GM10266 (cell line): ENCODE measurements around the gene ARGLU1.

ENCODE experiments used
- DNase-seq: peaks from one replicate; pipeline ENCODE4 v3.0.0; 2012; ENCODE audit errors: extremely low spot score
- TF ChIP-seq, protein P1 (sequence below): IDR thresholded peaks from 2 replicates; pipeline ENCODE4 v1.5.1; 2012; ENCODE audit warnings: mild to moderate bottlenecking, low read depth; ENCODE audit not compliant: control insufficient read depth, insufficient read depth; ENCODE audit errors: missing control alignments

ARGLU1 gene

DNA sequence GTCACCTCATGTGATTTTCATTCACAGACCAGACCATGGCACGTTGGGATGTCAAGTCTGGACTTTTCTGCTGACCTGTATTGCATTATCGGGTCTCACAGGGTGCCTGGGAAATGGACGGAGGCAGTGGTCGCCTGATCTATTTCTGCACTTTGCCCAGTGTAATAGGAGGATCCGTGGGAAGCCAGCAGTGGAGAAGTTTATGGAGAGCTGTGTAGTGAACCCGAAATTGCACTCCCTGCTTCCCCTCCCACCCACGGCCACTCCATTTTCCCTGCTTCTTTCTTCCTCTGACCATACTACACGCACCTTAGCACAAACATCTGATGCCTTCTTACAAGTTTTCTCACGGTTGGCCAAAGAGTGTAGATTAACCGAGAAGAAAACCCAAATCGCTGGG, 49.4 kb downstream of the ARGLU1 start:
- TF ChIP-seq, protein P1, sequence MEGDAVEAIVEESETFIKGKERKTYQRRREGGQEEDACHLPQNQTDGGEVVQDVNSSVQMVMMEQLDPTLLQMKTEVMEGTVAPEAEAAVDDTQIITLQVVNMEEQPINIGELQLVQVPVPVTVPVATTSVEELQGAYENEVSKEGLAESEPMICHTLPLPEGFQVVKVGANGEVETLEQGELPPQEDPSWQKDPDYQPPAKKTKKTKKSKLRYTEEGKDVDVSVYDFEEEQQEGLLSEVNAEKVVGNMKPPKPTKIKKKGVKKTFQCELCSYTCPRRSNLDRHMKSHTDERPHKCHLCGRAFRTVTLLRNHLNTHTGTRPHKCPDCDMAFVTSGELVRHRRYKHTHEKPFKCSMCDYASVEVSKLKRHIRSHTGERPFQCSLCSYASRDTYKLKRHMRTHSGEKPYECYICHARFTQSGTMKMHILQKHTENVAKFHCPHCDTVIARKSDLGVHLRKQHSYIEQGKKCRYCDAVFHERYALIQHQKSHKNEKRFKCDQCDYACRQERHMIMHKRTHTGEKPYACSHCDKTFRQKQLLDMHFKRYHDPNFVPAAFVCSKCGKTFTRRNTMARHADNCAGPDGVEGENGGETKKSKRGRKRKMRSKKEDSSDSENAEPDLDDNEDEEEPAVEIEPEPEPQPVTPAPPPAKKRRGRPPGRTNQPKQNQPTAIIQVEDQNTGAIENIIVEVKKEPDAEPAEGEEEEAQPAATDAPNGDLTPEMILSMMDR = no peak

DNA sequence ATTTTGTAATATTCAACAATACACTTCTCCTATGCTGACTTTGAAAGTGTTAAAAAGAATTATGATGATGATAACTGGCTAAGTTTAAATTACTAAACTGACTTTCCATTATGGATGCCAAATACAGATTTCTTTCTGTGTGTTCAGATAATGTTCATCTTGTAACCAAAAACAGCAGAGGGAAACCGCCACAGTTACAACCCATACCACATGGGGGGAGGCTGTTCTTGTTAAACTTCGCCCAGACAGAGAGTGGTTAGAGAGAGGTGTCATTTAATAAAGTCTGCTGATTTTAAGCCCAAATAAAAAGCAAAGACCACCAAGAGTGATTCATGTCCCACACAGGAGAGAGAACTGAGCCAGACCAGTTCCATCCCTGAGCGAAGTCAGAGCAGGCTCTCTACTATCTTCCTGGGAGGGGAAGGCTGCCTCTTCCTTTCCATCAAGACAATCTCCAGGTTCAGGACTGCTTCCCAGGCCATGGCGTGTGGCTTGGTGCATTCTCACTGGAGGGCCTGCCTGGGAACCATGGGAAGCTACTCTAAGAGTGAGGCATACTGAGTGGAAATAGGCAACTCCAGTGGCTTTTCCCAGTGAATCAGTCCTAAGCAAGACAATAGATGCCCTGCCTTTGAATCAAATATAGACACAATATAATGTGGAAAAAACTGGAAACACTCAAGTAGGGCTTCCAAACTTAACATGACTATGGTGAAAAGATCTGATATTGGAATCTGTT, 50.7 kb downstream of the ARGLU1 start:
- TF ChIP-seq, protein P1 = no peak

More for the DNA sequence above, 49.4 kb downstream of the ARGLU1 start:
- DNase-seq = no peak

DNA sequence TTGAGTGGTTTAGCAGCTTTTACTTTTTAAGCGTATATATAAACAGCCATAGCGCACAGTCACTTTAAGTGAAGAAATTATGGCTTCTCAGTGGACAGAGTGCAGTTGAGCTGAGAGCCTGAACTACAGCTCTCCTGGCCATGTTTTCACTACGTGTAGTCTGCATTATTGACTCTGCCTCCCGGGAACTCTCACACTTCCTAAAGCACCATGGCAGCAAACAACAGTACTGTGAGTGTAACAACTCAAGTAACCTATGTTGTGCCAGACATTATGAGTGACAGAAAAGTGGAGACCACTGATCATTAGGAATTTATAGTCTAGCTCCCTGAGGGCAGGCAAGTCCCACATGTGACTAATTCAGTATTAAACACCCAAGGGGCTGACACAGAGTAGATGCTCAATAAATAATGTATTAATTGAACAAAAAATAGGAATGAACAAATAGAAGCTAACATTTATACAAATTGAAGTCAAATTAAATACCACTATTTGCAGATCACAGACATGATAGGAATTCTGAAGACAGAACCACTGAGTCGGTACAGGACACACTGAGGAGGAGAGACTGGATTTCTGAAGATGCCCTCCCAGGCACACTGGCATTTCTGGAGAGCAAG, 52.2 kb downstream of the ARGLU1 start:
- TF ChIP-seq, protein P1 = no peak
- no peak for DNase-seq

More for the DNA sequence above, 50.7 kb downstream of the ARGLU1 start:
- DNase-seq = no peak

DNA sequence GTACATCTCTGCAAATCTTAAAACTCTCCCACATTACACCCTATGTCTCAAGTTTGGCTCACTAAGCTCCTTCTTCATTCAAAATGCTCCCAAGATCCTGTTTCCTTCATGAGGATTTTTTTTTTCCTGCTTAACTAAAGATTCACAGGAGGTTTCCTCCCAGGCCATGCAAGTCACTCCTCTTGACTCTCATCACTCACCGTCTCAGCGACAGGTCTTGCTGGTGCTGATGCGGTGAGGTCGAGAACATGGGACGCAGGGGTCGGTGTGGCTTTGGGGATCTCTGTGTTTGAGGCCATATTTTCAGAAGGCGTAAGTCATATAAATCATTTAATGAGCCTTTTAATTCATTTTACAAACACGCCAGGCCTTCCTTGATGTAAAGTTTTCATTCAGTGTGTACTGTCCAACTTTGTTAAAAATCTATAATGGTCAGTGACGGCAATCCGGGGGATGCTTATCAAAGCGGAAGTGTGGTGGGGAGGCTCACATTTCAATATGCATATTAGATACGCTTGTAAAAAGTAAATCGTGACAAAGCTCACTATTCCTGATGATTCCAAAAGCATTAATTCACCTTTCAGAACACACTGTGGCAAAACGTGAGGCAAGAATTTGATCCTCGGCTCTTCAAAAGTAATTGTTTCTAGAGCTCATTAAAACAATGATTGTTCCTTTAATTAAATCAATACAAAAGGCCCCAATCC, 52.9 kb downstream of the ARGLU1 start:
- no peak for DNase-seq
- TF ChIP-seq, protein P1 = no peak

DNA sequence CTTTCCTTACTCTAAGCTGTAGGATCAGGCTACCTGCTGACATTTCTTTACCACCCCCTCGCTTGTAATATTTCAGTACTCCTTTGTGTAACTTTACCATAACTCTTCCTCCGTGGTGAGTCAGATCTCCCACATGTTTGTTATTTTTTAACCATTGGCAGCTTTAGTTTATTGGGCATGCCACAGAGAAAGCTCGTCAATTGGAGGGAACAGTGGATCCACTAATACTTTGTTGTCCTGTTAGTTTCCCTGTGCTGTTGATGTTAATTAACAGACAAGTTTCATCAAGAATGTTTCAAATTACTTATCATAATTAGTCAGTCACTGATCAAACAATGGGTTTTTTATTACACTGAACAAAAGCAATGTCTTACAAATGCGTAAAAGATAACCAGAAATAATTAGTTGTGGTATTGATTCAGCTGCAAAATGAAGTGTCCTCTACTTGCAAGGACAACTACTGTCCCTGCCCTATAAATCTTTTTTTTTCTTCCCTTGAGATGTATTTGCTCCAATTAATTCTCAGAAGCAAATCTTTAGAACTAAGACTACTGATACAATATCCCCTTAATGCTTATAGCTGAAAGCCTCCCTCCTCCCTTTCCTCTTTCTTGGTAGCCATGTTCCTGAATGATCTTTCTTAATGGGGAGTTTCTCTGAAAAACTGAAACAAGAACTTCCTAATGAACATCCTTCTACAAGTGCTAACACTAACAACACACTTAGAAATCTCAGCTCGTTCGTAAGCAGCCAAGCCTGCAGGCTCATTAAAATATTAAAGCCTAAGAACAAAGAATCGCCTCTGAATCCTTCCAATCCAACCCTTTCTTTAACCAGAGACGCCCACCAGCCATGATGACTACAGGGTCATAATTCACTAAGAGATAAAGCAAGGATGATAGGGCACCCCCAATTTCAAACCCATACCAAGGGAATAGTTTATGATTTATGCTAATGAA, 54.6 kb downstream of the ARGLU1 start:
- TF ChIP-seq, protein P1 = no peak
- no peak for DNase-seq

DNA sequence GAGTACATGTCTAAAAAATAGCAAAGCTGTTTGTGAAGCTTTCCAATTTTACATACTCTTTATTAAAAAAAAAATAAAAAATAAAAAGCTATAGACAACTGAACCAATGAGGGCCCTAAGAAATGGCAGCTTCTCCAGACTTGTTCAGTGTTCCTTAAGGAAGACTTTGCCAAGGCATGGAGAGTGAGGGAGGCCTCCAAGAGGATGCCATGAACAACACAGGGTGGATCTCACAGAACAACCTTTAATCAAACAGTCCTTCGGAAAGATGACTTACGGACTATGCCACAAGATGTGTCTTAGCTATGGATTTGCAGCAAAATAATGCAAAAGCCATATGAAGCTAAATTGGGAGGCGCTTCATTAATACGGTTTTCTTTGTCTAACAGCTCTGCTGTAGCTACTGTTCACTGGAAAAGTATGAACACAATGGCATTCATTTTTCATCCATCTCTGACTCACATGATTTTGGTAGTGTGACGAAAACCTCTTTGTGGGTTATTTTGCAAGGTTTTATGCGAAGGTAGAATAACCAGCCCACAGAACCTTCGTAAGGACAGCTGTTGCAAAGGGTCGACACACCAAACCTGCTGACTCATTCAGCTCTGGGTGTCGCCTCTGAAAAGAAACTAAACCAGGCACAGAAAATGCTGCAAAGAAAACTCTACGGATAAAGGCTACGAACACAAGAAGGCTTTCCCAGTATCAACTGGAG, 60.2 kb downstream of the ARGLU1 start:
- DNase-seq = no peak
- TF ChIP-seq, protein P1 = no peak
